GM12878 (cell line): ENCODE measurements around the gene AFMID. TPM values are rescaled to one million over a fixed set of nuclear protein-coding genes. Genes with fewer than 3 reads are reported as not detected.
A peak's percentile ranks its signal among the peaks of the same experiment; 100 is the strongest.

Source experiments
- ATAC-seq: fragments of 200-7000 bp; cut with Tn5 transposase; 3 replicates; pipeline ENCODE4 v1.9.1; 2020; ENCODE audit warnings: mild to moderate bottlenecking, moderate library complexity
- BruUV-seq: library from RNA; stranded (reverse); fragments of 400-500 nt; replicated peaks from 2 replicates; lab custom pipeline; 2021; lab: Mats Ljungman, UMichigan
- CTCF ChIA-PET: fragments of 300-600 bp; sonication (Branson Sonifier 250); formaldehyde crosslinking; extraction: SDS; loops from one replicate; lab custom pipeline; 2021; ENCODE audit warnings: inconsistent platforms; lab: Yijun Ruan, JAX
- POLR2A ChIA-PET: fragments of 350-600 bp; formaldehyde crosslinking; extraction: SDS; loops from one replicate; lab custom pipeline; 2021; ENCODE audit warnings: inconsistent platforms; lab: Charles Lee
- RAD21 ChIA-PET: fragments of 300-600 bp; sonication (Branson Sonifier 250); formaldehyde crosslinking; loops from one replicate; lab custom pipeline; 2023; ENCODE audit warnings: antibody characterized with exemption; ENCODE audit not compliant: unreplicated experiment; lab: Charles Lee
- SMC1A ChIA-PET: fragments of 300-600 bp; sonication (Branson Sonifier 250); formaldehyde crosslinking; loops from one replicate; lab custom pipeline; 2023; ENCODE audit not compliant: unreplicated experiment, uncharacterized antibody; lab: Charles Lee
- DNase-seq: peaks from one replicate; pipeline ENCODE4 v3.0.0-alpha.2; 2011; ENCODE audit warnings: low read depth, low spot score
- FAIRE-seq: peaks from 3 replicates; lab custom pipeline; 2011; peaks lifted over from hg19 to GRCh38; lab: Jason Lieb, UNC
- H2AFZ ChIP-seq: 2 replicates; pipeline ENCODE4 v1.6.0; 2011; ENCODE audit warnings: low read depth, low read length, control low read depth; ENCODE audit not compliant: control insufficient read depth
- H3K27ac ChIP-seq: 2 replicates; pipeline ENCODE4 v1.5.1; 2011; ENCODE audit warnings: control low read depth; ENCODE audit not compliant: control insufficient read depth, insufficient read depth
- H3K27me3 ChIP-seq, 2 experiments: replicated peaks in 1 of 2; 2 replicates each; pipeline versions ENCODE4 v1.6.0 to v1.6.1; 2011; ENCODE audit warnings: low read length in 1 of 2; ENCODE audit not compliant: control insufficient read depth in 2 of 2, insufficient read depth in 2 of 2
- H3K36me3 ChIP-seq, 2 experiments: 2 replicates each; pipeline ENCODE4 v1.5.1; 2011; ENCODE audit warnings: low read length in 1 of 2; ENCODE audit not compliant: control insufficient read depth in 2 of 2, insufficient read depth in 2 of 2
- H3K4me1 ChIP-seq: 2 replicates; pipeline ENCODE4 v1.6.1; 2011; ENCODE audit warnings: mild to moderate bottlenecking, low read length, moderate library complexity, mixed read lengths; ENCODE audit not compliant: control insufficient read depth, insufficient read depth
- H3K4me2 ChIP-seq: 2 replicates; pipeline ENCODE4 v1.6.0; 2011; ENCODE audit warnings: control low read depth; ENCODE audit not compliant: control insufficient read depth, insufficient read depth
- H3K4me3 ChIP-seq: fragments of 200-600 bp; sonication (generic); 2 replicates; pipeline ENCODE4 v1.5.1; 2016
- H3K79me2 ChIP-seq: 2 replicates; pipeline ENCODE4 v1.6.0; 2011; ENCODE audit warnings: low read length; ENCODE audit not compliant: control insufficient read depth, insufficient read depth
- H3K9ac ChIP-seq: 2 replicates; pipeline ENCODE4 v1.8.0; 2011; ENCODE audit warnings: low read length, control low read depth, mixed read lengths; ENCODE audit not compliant: control insufficient read depth, insufficient read depth
- H3K9me3 ChIP-seq: replicated peaks from 3 replicates; pipeline ENCODE4 v1.5.1; 2011; ENCODE audit warnings: mild to moderate bottlenecking, low read length; ENCODE audit not compliant: control insufficient read depth, insufficient read depth
- H4K20me1 ChIP-seq: 2 replicates; pipeline ENCODE4 v1.6.0; 2011; ENCODE audit not compliant: control insufficient read depth, insufficient read depth
- BACH1 ChIP-seq: fragments of 450-650 bp; IDR thresholded peaks from 2 replicates; pipeline ENCODE4 v1.6.1; 2017; ENCODE audit warnings: mild to moderate bottlenecking, borderline replicate concordance
- BHLHE40 ChIP-seq, 2 experiments: fragments of 450-650 bp in 1 of 2; IDR thresholded peaks; 2 replicates each; pipeline ENCODE4 v1.6.1; 2011 to 2017; ENCODE audit warnings: low read depth in 2 of 2, borderline replicate concordance in 1 of 2, improper control_type of control experiment in 1 of 2, low read length in 1 of 2, mild to moderate bottlenecking in 1 of 2
- CHD2 ChIP-seq: IDR thresholded peaks from 2 replicates; pipeline ENCODE4 v1.6.1; 2011; ENCODE audit warnings: low read depth, low read length, improper control_type of control experiment, borderline replicate concordance
- CREM ChIP-seq: IDR thresholded peaks from 2 replicates; pipeline ENCODE4 v1.6.1; 2014; ENCODE audit warnings: antibody characterized with exemption, low read depth
- DPF2 ChIP-seq: fragments of 450-650 bp; IDR thresholded peaks from 2 replicates; pipeline ENCODE4 v1.6.1; 2017; ENCODE audit warnings: mild to moderate bottlenecking
- EED ChIP-seq: sonication (generic); IDR thresholded peaks from 2 replicates; pipeline ENCODE4 v1.6.1; 2016; ENCODE audit warnings: antibody characterized with exemption, low read depth
- GATAD2B ChIP-seq: fragments of 450-650 bp; conservative IDR thresholded peaks from 2 replicates; pipeline ENCODE4 v1.6.1; 2017; ENCODE audit warnings: low read depth, mild to moderate bottlenecking, moderate library complexity
- IKZF2 ChIP-seq, 2 experiments: fragments of 450-650 bp; IDR thresholded peaks; 2 replicates each; pipeline ENCODE4 v1.6.1; 2017; ENCODE audit warnings: mild to moderate bottlenecking in 2 of 2, moderate library complexity in 2 of 2
- LARP7 ChIP-seq: fragments of 450-650 bp; IDR thresholded peaks from 2 replicates; pipeline ENCODE4 v1.6.1; 2017; ENCODE audit warnings: mild to moderate bottlenecking
- MTA2 ChIP-seq: fragments of 450-650 bp; IDR thresholded peaks from 2 replicates; pipeline ENCODE4 v1.6.1; 2016; ENCODE audit warnings: low read depth, mild to moderate bottlenecking, moderate library complexity
- NKRF ChIP-seq: fragments of 450-650 bp; conservative IDR thresholded peaks from 2 replicates; pipeline ENCODE4 v1.6.1; 2017; ENCODE audit warnings: mild to moderate bottlenecking, moderate library complexity
- NR2F1 ChIP-seq: fragments of 450-650 bp; conservative IDR thresholded peaks from 2 replicates; pipeline ENCODE4 v1.6.1; 2017; ENCODE audit warnings: mild to moderate bottlenecking
- POLR2AphosphoS5 ChIP-seq: IDR thresholded peaks from 2 replicates; pipeline ENCODE4 v1.6.1; 2011; ENCODE audit warnings: mild to moderate bottlenecking, low read length, inconsistent platforms
- SIN3A ChIP-seq: IDR thresholded peaks from 2 replicates; pipeline ENCODE4 v1.6.1; 2012; ENCODE audit warnings: low read depth, low read length, improper control_type of control experiment
- SP1 ChIP-seq: IDR thresholded peaks from one replicate; pipeline ENCODE4 v1.6.1; 2011; ENCODE audit warnings: low read depth, low read length
- SPI1 ChIP-seq: IDR thresholded peaks from 2 replicates; pipeline ENCODE4 v1.6.1; 2011; ENCODE audit warnings: low read depth, mild to moderate bottlenecking, low read length, moderate library complexity, borderline replicate concordance; ENCODE audit not compliant: insufficient read depth
- SRF ChIP-seq, 2 experiments: IDR thresholded peaks; 2 replicates each; pipeline ENCODE4 v1.6.1; 2011; ENCODE audit warnings: low read depth in 2 of 2, low read length in 2 of 2, mild to moderate bottlenecking in 1 of 2, moderate library complexity in 1 of 2
- ZNF274 ChIP-seq: IDR thresholded peaks from one replicate; pipeline ENCODE4 v1.8.0; 2011; ENCODE audit not compliant: insufficient read length, insufficient read depth
- ZNF687 ChIP-seq: fragments of 450-650 bp; IDR thresholded peaks from 2 replicates; pipeline ENCODE4 v1.6.1; 2017; ENCODE audit warnings: mild to moderate bottlenecking, moderate library complexity
- WGBS: methylation state at CpG from one replicate; pipeline ENCODE4 v1.1.6; 2016; ENCODE audit warnings: low lambda C conversion rate; ENCODE audit not compliant: insufficient replicate concordance, insufficient coverage; ENCODE audit errors: missing lambda C conversion rate; 5-methylcytosine and 5-hydroxymethylcytosine counted together
- in situ Hi-C: fragments of 300-500 bp; cut with MboI; formaldehyde crosslinking; loops from 9 replicates; pipeline ENCODE4 v1.14.3; 2018; ENCODE audit warnings: mixed read lengths
- intact Hi-C: fragments of 100-400 bp; cut with micrococcal nuclease; formaldehyde crosslinking; loops from one replicate; pipeline ENCODE4 v1.14.2; 2022; ENCODE audit not compliant: unreplicated experiment
- polyA plus RNA-seq, 11 experiments: library from polyadenylated mRNA; depleted of rRNA in 4 of 11; unstranded in 6 of 11; stranded (reverse) in 5 of 11; fragments of >200 nt; fragmentation: Nextera tagmentation in 4 of 11; fragmentation: Illumina TruSeq in 1 of 11; extraction: Ambion mirVana in 4 of 11; extraction: Trizol in 1 of 11; gene quantifications; 1 replicate in 1 of 11; 2 replicates in 10 of 11; pipeline versions ENCODE4 v1.2.1 to v1.2.3, GENCODE V29; 2011 to 2016; ENCODE audit warnings: inconsistent platforms in 2 of 11, missing spikeins in 2 of 11, low read depth in 1 of 11
- total RNA-seq, 4 experiments: library from RNA; depleted of rRNA in 3 of 4; stranded (reverse); fragments of >200 nt in 3 of 4; fragmentation: Illumina TruSeq in 1 of 4; extraction: Trizol in 1 of 4; gene quantifications; 2 replicates each; pipeline versions ENCODE4 v1.2.1 to v1.2.3, GENCODE V29; 2013 to 2021

AFMID gene
- total and polyA plus RNA-seq, 10 of the 15 experiments (the other 5 are each of a cell fraction or from before 2014, with no cell fraction given): 36.1 to 98.8 (median 51.6) TPM

- H3K9me3 ChIP-seq: no peaks in the 10 kb centered on the region
- ATAC-seq: peak; percentile 13
- DNase-seq: no peak
- no peaks in the 10 kb centered on the region for H3K27me3 ChIP-seq
- no TSS peak for BruUV-seq
- intact Hi-C loops (no loop called here), in situ Hi-C loops (loop anchor here (25.0 kb wide), 1 partner anchor 1912 kb away; the partner anchor contains the start of gene UBALD2)
- H3K36me3 ChIP-seq: peaks cover 8 to 33% of the 10 kb centered on the region in 2 experiments; a peak in 3 of 4 replicates
- 16% methylated on average over 14 of the region's 15 CpGs for WGBS
- no peak overlapping the region for H2AFZ ChIP-seq
- H4K20me1 ChIP-seq: no peaks in the 10 kb centered on the region; the same call in 1 of the 2 replicates
- H3K4me3 ChIP-seq: peak overlapping the region; percentile 46; the same call in 1 of the 2 replicates
- H3K4me2 ChIP-seq: peak overlapping the region; percentile 96
- POLR2A ChIA-PET: interaction anchor here (0.8 to 8.7 kb wide), 14 partner anchors 12 to 60 kb away, joined by 3 to 85 read pairs (median 4); partner anchors contain the start of genes AFMID, C17orf99, TK1 and TMC6
- H3K27ac ChIP-seq: peak overlapping the region; percentile 86
- H3K4me1 ChIP-seq: peaks cover 64% of the 10 kb centered on the region
- peaks cover 43% of the 10 kb centered on the region for H3K79me2 ChIP-seq
- SMC1A ChIA-PET: interaction anchor here (0.6 to 7.4 kb wide), 13 partner anchors 14 to 155 kb away, joined by 3 to 51 read pairs (median 7); no protein-coding TSS in a partner anchor
- RAD21 ChIA-PET: interaction anchor here (0.7 to 8.6 kb wide), 12 partner anchors 20 to 154 kb away, joined by 3 to 83 read pairs (median 4); partner anchors contain the start of gene TMC8
- no peak for FAIRE-seq
- CTCF ChIA-PET: interaction anchor here (0.7 to 9.0 kb wide), 18 partner anchors 9 to 154 kb away, joined by 3 to 132 read pairs (median 14); partner anchors contain the start of genes AFMID, C17orf99, TK1 and TMC6
- H3K9ac ChIP-seq: peak overlapping the region; percentile 60; the same call in 1 of the 2 replicates
- no peak for TF ChIP-seq SRF (IDR thresholded peaks at IDR 0.05; ENCODE audit: low read depth in 2 of 2, low read length in 2 of 2)
- TF ChIP-seq NKRF: 0 out of 2 replicates have a peak, but pooled peaks have one; percentile 29
- TF ChIP-seq EED: peak; percentile 65; the same call in 1 of the 2 replicates
- 0 out of 2 replicates have a peak, but pooled peaks have one; percentile 19 for TF ChIP-seq SPI1
- TF ChIP-seq BHLHE40 (IDR thresholded peaks at IDR 0.05; ENCODE audit: borderline replicate concordance in 1 of 2, low read depth in 2 of 2, low read length in 1 of 2): 0 out of 4 replicates have a peak, but pooled peaks of 1 of the 2 experiments have one; percentile 7
- TF ChIP-seq LARP7: peak; percentile 44; the same call in 1 of the 2 replicates
- 0 out of 2 replicates have a peak, but pooled peaks have one; percentile 49 for TF ChIP-seq GATAD2B
- TF ChIP-seq ZNF274: no peak
- peak; percentile 90 for TF ChIP-seq POLR2AphosphoS5
- no peak for TF ChIP-seq CREM
- TF ChIP-seq ZNF687: peak; percentile 83
- TF ChIP-seq SP1: peak; percentile 7
- TF ChIP-seq DPF2: peak; percentile 71
- TF ChIP-seq IKZF2 (IDR thresholded peaks at IDR 0.05): peak; percentile 61 to 73; a peak in 2 of 4 replicates
- TF ChIP-seq SIN3A: no peak
- TF ChIP-seq MTA2: no peak
- no peak for TF ChIP-seq CHD2
- peak; percentile 57 for TF ChIP-seq BACH1
- 0 out of 2 replicates have a peak, but pooled peaks have one; percentile 25 for TF ChIP-seq NR2F1
Measured at GRCh38 chr17:78174346-78174869, 12.8 kb upstream of the AFMID start.
